GM21367 (cell line): ENCODE measurements around the gene CD300H.
"Not testable (repeated sequence)": the region's sequence is repeated elsewhere in the genome, so short reads cannot be mapped to it uniquely, and the experiment has no call there.

Experiments used
- ATAC-seq: cut with Tn5 transposase; IDR thresholded peaks from one replicate; pipeline ENCODE4 v1.9.1; 2021; ENCODE audit not compliant: unreplicated experiment

The CD300H gene

GRCh38 chr17:74585711-74586110 lies 18.4 kb upstream of the CD300H start:
- no peak for ATAC-seq

- no peak for ATAC-seq
Measured at GRCh38 chr17:74584292-74585060, 17.2 kb upstream of the CD300H start.

- no peak for ATAC-seq
Measured at GRCh38 chr17:74582633-74583032, 15.3 kb upstream of the CD300H start.

- ATAC-seq, result no peak
Measured at GRCh38 chr17:74579900-74580299, 12.6 kb upstream of the CD300H start.

- ATAC-seq, result no peak
Measured at GRCh38 chr17:74578979-74579378, 11.7 kb upstream of the CD300H start.

- no peak for ATAC-seq
Measured at GRCh38 chr17:74574489-74575142, 7.3 kb upstream of the CD300H start.

GRCh38 chr17:74573635-74574034 lies 6.3 kb upstream of the CD300H start:
- not testable (repeated sequence) for ATAC-seq

GRCh38 chr17:74573169-74573568 lies 5.9 kb upstream of the CD300H start:
- no peak for ATAC-seq

- no peak for ATAC-seq
Measured at GRCh38 chr17:74571621-74572270, 4.4 kb upstream of the CD300H start.

GRCh38 chr17:74569020-74570003 lies 2.0 kb upstream of the CD300H start:
- no peak for ATAC-seq

GRCh38 chr17:74568106-74568873 lies 981 bp upstream of the CD300H start:
- ATAC-seq, result no peak

- ATAC-seq, result no peak
Measured at GRCh38 chr17:74566132-74566753, 1.1 kb downstream of the CD300H start.

GRCh38 chr17:74565126-74565525 lies 2.2 kb downstream of the CD300H start:
- ATAC-seq, result no peak

- ATAC-seq, result no peak
Measured at GRCh38 chr17:74563358-74563757, 4.0 kb downstream of the CD300H start.

- no peak for ATAC-seq
Measured at GRCh38 chr17:74561586-74561985, 5.7 kb downstream of the CD300H start.

GRCh38 chr17:74558882-74559519 lies 8.3 kb downstream of the CD300H start:
- no peak for ATAC-seq

- not testable (repeated sequence) for ATAC-seq
Measured at GRCh38 chr17:74558402-74558801, 8.9 kb downstream of the CD300H start.

- ATAC-seq, result no peak
Measured at GRCh38 chr17:74555427-74555940, 11.8 kb downstream of the CD300H start.

GRCh38 chr17:74554909-74555308 lies 12.4 kb downstream of the CD300H start:
- ATAC-seq, result no peak
